Activated CD4-positive, alpha-beta T cell treated with anti-CD3 and anti-CD28 coated beads, Interleukin-2, Interleukin-4, amounts not matched to agents 100 ng/mL and 50 ng/mL, durations not matched to agents 16 hours and 8 hours (primary cell): Measurements from ENCODE around the gene MTSS2.

Experiments
- DNase-seq: peaks from one replicate; pipeline ENCODE4 v3.0.0-alpha.2; 2020; ENCODE audit warnings: low spot score

Gene MTSS2

DNA sequence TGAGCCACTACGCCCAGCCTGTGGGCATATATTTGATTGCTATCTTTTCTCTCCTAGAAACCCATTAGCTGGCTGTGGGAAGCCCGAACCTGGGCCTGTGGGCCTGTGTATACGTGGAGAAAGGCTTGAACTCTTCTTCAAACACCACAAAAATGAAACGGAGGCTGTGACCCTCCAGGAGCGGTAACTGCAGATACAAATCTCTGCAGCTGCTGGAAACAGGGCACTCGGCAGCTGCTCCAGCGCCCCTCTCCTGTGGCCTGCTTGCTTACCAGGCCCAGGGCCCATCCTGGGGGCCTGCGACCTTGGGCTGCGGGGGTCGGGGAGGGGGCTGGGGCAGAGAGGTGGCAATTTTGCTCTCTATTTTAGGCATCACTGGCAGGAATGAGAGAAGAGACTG, 28.0 kb upstream of the MTSS2 start:
- no peak for DNase-seq

- no peak for DNase-seq
Measured at GRCh38 chr16:70713342-70713741, 27.5 kb upstream of the MTSS2 start.

GRCh38 chr16:70712942-70713341, 27.1 kb upstream of the MTSS2 start:
- no peak for DNase-seq

DNA sequence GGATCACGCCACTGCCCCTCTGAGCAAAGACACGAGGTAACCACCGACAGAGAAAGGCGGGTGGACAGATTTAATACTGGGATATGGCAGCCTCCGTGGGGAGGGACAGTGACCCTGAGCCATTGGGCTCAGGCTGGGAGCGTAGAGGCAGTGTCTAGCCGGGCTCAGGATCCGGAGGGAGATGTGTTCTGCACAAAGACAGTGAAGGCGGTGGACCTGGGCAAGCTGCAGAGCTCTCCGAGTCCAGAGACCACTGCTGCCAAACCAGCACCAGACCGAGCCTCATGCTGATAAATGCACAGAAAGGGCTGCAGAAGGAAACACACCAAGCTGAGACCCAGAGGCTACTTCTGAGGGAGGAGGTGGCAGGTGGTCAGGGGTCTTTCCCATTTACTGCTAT, 26.5 kb upstream of the MTSS2 start:
- DNase-seq, result no peak

- no peak for DNase-seq
Measured at GRCh38 chr16:70711211-70712031, 25.6 kb upstream of the MTSS2 start.

GRCh38 chr16:70710422-70711210, 24.8 kb upstream of the MTSS2 start:
- DNase-seq, result no peak

- no peak for DNase-seq
Measured at GRCh38 chr16:70709942-70710341, 24.1 kb upstream of the MTSS2 start.

- DNase-seq, result no peak
Measured at GRCh38 chr16:70709457-70709856, 23.6 kb upstream of the MTSS2 start.

DNA sequence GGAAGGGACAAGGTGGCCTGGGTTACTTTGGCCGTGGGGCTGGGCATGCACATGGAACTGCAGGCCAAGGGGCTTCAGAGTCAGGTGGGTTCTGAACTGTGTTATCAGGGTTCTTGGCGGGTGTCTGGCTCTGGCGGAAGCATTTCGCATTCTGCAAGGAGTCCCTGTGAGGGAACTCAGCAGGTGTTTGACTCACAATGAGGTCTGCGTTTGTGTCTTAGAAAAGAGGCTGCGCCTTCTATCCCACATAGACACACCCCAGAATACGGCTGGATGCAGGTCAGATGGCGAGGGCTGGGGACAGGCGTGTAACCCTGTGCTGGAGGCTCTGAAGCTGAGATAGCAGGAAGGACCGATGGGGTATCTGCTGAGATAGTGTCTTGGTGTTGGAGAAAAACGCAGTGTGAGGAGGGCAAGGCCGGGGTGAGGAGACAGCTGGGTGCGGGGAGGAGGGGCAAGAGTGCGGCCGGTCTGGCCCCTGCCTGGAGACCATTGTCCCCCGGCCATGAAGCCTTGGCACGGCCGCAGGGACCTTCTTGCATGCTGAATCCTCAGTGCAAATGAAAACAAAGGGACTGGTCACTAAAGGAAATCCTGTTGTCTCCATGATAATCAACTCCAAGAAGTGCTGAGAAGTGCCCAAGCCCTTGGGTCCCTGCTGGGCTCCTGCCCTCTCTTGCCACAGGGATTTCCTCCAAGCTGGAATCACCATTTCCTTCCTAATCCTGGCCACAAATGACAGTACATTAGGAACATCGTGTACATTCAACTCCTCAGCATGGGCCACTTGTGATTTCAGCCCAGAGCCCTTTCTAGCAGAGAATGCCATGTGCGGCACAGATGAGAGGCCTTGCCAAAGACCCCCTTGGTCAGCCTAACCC, 22.8 kb upstream of the MTSS2 start:
- DNase-seq, result no peak

DNA sequence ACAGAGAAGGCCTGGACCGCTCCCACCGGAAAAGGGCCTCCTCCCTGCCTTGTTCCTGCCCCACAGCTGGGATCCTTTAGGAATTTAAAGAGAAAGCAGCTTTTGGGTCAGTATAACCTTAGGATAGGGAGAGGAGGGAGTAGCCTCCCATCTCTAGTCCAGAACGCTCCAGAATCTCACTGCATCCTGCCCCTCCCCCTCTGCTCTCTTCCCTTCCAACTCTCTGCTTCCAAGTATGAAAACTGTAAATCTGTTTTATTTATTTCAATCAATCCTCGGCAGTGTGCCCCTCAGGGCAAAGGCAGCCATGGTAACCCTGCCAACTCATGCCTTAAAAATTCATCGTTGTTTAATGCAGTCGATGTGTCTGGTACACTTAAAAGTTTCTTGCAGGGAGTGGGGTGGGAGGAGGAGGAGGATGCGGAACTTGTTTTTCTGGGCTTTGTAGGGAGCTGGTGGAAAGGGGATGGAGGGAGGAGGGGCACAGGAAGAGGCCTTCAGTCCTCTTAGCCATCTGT, 21.2 kb upstream of the MTSS2 start:
- DNase-seq, result no peak

DNA sequence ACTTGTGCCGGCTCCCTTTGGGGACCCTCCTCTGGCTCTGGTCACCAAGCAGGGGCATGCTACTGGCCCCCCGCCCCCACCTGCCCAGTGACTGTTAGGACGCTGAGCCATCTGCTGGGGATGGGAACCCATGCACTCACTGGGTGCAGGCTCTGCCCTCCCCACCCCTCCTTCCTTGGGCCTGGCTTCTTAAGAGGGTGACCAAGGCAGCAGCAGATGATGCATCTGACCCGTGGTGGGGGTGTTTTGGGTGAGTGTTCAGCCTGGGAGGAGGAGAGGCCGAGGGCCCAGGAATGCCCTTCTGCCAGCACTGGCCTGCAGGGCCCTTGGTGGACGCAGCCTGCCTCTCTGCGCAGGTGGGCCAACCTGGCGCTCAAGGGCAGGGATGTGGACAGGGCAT, 19.2 kb upstream of the MTSS2 start:
- DNase-seq, result no peak

DNA sequence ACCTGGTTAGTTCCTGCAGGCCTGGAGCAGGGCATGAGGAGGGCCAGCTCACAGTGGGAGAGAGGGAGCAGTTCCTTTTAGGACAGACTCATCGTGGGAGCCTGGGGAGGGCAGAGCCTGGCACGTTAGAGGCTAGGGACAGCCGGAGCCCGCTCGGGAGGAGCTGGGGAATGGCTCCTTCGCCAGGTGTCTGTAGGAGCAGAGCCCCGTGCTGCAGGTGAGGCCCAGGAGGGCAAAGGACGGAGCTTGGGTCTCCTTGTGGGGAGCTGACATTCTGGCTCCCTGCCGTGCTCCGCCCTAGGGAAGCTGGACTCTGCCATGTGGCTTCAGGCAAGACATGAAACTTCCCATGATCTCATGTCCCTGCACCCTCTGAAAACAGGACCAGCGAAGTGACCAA, 18.7 kb upstream of the MTSS2 start:
- DNase-seq, result no peak

DNA sequence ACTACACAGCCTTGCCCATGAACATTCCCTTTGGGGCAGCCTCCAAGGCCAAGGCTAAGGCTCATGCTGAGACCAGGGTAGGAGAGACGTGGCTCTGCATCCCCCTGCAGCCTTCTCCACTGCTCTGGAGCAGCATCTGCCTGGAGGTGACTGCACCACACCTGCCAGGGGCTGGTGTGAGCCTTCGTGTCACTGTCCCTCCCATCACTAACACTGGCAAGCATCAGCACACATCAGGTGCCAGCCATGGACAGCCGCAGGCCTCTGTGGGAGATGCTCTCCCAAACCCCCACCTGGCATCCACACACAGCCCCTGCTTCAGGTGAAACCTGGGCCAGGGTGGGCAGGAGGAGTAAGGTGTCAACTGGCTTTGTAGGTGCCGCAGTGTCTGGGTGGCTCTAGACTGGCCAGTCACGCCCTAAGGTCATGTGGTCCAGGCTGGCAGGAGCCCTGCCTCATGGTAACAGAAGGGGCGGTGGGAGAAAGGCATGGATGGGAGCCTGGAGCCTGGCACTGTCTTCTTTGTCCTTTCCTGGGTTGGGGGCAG, 18.1 kb upstream of the MTSS2 start:
- no peak for DNase-seq

GRCh38 chr16:70703041-70703834, 17.4 kb upstream of the MTSS2 start:
- DNase-seq, result no peak

DNA sequence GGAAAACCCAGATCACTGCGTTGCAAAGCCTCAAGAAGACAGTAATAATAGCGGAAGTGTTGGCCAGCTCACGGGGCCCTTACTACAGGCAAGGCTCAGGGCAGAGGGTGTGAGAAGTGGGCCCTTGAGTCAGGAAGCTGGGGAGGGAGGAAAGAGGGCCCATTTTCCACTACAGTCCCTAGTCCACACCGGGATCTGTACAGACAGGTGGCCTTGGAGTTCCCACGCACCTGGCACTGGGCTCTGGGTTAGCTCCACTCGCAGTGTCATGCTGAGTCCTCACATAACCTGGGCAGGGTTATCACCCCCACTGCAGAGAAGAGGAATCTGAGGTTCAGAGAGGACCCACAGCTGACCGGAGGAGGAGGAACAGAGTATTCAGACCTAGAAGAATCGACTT, 16.8 kb upstream of the MTSS2 start:
- DNase-seq, result no peak

DNA sequence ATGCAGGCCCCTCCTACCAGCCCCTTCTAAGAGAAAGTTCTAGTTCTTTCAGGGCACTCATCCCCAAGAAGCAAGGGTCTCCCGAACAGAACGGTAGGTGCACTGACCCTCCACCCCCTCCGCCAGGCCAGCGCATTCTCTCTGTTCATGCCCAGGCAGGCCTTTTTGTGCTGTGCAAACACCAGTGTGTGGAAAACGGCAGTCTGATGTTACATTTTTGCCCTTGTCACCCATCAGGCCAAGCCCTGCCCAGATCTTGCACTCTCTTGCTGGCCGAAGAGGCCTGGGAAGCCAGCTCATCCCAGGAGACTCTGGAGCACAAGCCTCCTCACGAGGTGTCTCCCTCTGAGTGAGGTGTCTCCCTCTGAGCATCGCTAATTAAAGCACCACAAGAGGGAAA, 16.1 kb upstream of the MTSS2 start:
- DNase-seq, result no peak

- no peak for DNase-seq
Measured at GRCh38 chr16:70701596-70701995, 15.7 kb upstream of the MTSS2 start.

DNA sequence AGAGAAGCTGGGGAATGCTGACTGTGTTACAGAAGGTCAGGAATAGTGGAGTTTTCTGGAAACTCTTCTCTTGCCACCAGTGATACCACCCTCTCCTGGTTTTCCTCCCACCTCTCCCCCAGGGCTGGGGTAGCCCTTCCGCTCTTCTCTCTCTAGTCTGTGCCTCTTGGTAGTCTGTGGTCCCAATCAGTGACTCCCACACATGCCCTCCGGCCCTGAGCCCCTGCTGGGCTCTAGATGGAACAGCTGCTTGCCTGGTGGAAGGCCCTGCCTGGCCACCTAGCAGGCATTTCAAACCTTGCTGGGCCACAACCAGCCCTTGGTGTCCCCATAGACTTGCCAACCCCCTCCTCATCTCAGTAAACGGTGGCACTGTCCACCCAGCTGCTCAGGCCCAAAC, 15.2 kb upstream of the MTSS2 start:
- DNase-seq, result no peak

- DNase-seq, result no peak
Measured at GRCh38 chr16:70700101-70701020, 14.5 kb upstream of the MTSS2 start.

GRCh38 chr16:70699696-70700095, 13.8 kb upstream of the MTSS2 start:
- DNase-seq, result no peak
